DMS 273 (cell line): Measurements from ENCODE around the gene FOLR2.
"Not testable (repeated sequence)": the region's sequence is repeated elsewhere in the genome, so short reads cannot be mapped to it uniquely, and the experiment has no call there.

Experiments
- DNase-seq: peaks from one replicate; lab custom pipeline; 2025; ENCODE audit not compliant: unreplicated experiment; lab: John Stamatoyannopoulos, UW

Gene FOLR2

GRCh38 chr11:72240461-72241290, 24.1 kb downstream of the FOLR2 start:
- DNase-seq, result peak; percentile 51

GRCh38 chr11:72241291-72241781, 24.7 kb downstream of the FOLR2 start:
- no peak for DNase-seq

GRCh38 chr11:72242141-72242540, 25.5 kb downstream of the FOLR2 start:
- DNase-seq, result no peak

GRCh38 chr11:72243173-72244059, 26.8 kb downstream of the FOLR2 start:
- DNase-seq, result peak; percentile 22

- peak; percentile 22 for DNase-seq
These were observed 27.4 kb downstream of the FOLR2 start, which contains the start of gene PHOX2A for GRCh38 chr11:72244060-72244360. Gene PHOX2A (minus strand): TSS chr11:72244176. CDS start chr11:72244004, 172 bp downstream.

- DNase-seq, result peak; percentile 25
These were observed 28.0 kb downstream of the FOLR2 start for GRCh38 chr11:72244361-72245262.

- no peak for DNase-seq
These were observed 28.7 kb downstream of the FOLR2 start for GRCh38 chr11:72245263-72245816.

- no peak for DNase-seq
These were observed 31.0 kb downstream of the FOLR2 start for GRCh38 chr11:72247584-72247983.

GRCh38 chr11:72249961-72250360, 33.4 kb downstream of the FOLR2 start:
- no peak for DNase-seq

- no peak for DNase-seq
These were observed 34.3 kb downstream of the FOLR2 start for GRCh38 chr11:72250661-72251464.

GRCh38 chr11:72251614-72252013, 35.0 kb downstream of the FOLR2 start:
- no peak for DNase-seq

GRCh38 chr11:72253392-72253791, 36.8 kb downstream of the FOLR2 start:
- DNase-seq, result no peak

GRCh38 chr11:72254299-72254993, 37.9 kb downstream of the FOLR2 start:
- DNase-seq, result no peak

- DNase-seq, result no peak
These were observed 41.0 kb downstream of the FOLR2 start for GRCh38 chr11:72257570-72257969.

GRCh38 chr11:72259490-72259889, 42.9 kb downstream of the FOLR2 start:
- no peak for DNase-seq

GRCh38 chr11:72260574-72260973, 44.0 kb downstream of the FOLR2 start:
- DNase-seq, result no peak

- DNase-seq, result no peak
These were observed 46.8 kb downstream of the FOLR2 start for GRCh38 chr11:72263361-72263760.

- no peak for DNase-seq
These were observed 49.4 kb downstream of the FOLR2 start for GRCh38 chr11:72265951-72266350.

- DNase-seq, result not testable (repeated sequence)
These were observed 50.4 kb downstream of the FOLR2 start for GRCh38 chr11:72266960-72267359.
